ENCODE results near the gene CAMK1D. TPM values are rescaled to one million over a fixed set of nuclear protein-coding genes. Genes with fewer than 3 reads are reported as not detected.

The CAMK1D gene
- total RNA-seq, 4 donors from 2014 or later = 8.8 to 17.8 (median 13.9) TPM

DNA sequence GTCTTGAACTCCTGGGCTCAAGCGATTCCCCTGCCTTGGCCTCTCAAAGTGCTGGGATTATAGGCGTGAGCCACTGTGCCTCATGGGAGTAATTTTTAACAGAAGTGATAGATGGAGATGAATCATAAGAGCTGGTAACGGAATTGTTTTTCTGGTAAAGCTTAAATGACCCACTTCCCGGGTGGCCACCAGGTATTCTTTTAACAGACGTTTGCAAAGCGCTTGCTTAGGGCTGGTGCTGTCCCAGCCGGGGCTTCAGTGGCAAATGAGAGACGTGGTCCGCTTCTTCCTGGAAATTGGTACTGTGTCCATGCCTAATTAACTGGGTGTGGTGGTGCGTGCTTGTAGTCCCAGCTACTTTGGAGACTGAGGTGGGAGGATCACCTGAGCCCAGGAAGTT, 23.5 kb downstream of the CAMK1D start:
- TF ChIP-seq, protein P1, sequence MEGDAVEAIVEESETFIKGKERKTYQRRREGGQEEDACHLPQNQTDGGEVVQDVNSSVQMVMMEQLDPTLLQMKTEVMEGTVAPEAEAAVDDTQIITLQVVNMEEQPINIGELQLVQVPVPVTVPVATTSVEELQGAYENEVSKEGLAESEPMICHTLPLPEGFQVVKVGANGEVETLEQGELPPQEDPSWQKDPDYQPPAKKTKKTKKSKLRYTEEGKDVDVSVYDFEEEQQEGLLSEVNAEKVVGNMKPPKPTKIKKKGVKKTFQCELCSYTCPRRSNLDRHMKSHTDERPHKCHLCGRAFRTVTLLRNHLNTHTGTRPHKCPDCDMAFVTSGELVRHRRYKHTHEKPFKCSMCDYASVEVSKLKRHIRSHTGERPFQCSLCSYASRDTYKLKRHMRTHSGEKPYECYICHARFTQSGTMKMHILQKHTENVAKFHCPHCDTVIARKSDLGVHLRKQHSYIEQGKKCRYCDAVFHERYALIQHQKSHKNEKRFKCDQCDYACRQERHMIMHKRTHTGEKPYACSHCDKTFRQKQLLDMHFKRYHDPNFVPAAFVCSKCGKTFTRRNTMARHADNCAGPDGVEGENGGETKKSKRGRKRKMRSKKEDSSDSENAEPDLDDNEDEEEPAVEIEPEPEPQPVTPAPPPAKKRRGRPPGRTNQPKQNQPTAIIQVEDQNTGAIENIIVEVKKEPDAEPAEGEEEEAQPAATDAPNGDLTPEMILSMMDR (IDR thresholded peaks at IDR 0.05; ENCODE audit: low read depth) = no peak

DNA sequence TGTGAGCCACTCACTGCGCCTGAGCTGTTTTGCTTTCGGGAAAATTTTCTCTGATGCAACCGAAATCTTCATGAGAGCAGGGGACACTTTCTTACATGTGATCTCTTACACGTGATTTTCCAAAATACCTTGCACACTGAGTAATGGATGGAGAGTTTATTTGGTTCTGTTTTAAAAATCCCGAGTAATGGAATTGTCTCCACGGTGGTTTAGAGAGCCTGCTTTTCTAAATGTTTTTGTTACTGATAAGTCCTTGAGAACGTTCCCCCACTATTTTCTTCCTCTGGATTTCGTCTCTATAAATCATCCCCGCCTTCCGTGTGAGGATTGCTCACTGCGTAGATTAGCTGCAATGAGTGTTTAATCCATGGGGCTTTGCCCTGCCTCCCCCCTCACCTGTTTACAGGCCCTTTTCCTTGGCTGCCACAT, 25.7 kb downstream of the CAMK1D start:
- TF ChIP-seq, protein P1 (IDR thresholded peaks at IDR 0.05; ENCODE audit: low read depth) = no peak

DNA sequence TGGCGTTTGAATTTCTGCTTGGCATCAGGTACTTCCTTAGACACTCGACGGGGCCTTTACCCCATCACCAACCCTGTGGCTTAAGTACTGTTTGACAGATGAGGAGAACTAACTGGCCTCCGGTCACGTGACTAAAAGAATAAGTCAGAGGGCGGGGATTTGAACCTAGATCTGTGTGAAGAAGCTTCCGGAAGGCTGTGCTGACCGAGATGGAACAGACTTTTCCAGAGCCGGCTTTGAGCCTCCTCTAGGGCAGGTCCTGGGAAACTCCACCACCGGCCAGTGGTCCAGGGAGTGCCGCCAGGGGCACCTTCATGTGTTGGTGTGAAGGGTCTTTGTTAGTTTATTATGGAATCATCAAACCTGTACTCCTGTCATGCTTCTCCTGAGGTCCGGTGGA, 26.9 kb downstream of the CAMK1D start:
- TF ChIP-seq, protein P1 (IDR thresholded peaks at IDR 0.05; ENCODE audit: low read depth) = no peak

- TF ChIP-seq, protein P1 (IDR thresholded peaks at IDR 0.05; ENCODE audit: low read depth) = no peak
These were observed 28.4 kb downstream of the CAMK1D start for GRCh38 chr10:12377658-12378290.

DNA sequence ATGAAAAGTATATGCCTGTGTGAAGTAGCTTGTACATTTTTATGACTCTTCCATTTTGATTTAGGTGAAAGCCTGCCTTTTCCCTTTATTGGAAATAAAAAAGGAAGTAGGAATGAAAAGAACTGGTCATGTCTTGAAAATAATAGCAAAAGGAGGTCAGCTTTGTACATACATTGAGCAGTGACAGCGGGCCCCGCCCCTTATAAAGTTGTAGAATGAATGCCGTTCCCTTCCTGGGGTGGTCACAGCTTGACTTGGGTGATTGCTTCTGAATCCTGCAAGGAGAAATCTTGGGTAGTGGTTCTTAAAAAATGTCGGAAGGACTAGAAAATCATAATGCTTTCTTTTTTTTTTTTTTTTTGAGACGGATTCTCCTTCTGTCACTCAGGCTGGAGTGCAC, 31.7 kb downstream of the CAMK1D start:
- TF ChIP-seq, protein P1 (IDR thresholded peaks at IDR 0.05; ENCODE audit: low read depth) = no peak

DNA sequence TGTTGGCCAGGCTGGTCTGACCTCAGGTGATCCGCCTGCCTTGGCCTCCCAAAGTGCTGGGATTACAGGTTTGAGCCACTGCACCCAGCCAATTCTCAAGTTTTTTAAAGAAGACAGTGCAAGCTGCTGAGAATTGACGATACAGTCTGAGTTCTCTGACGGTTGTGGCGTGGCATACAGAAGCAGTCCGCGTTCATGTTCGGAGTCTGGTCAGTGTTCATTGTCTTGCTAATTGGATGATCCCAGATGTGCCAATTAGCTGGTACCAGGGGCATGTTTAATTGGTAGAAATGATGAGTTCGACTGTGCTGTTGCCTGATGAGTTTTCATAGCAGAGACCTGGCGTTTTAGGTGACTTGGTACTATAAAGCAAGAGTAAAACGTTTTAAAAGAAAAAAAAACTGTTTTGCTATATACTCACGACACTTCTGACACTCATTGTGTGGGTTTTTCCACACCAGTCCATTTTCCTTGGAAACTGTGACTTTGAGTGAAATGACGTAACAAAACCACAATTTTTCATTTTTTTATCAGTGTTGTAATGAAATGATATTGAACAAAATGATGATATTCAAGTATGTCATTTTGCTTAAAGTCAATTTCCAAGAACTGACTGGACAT, 32.3 kb downstream of the CAMK1D start:
- TF ChIP-seq, protein P1 (IDR thresholded peaks at IDR 0.05; ENCODE audit: low read depth) = no peak

DNA sequence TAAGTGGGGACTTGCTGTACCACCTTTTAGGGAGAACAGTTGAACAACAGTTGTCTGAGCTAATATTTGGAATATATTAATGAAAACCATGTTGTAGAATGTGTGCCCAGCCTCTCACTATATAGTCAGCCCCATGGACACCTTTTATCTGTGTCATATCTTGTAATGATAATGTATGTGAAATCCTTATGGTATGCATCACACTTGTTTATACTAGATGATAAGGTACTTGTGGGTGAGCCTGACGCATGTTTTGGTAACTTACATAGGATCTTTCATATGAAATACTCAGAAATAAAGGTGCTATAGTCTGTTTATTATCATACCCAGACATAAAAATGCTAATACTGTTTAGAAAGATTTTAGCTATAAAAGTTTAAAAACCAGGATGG, 32.8 kb downstream of the CAMK1D start:
- TF ChIP-seq, protein P1 (IDR thresholded peaks at IDR 0.05; ENCODE audit: low read depth) = no peak
